DMS79 treated with DMSO at 0.1 percent for 48 hours (cell line): ENCODE data around the gene CHRM4.

Source experiments
- DNase-seq: peaks from one replicate; lab custom pipeline; 2025; lab: John Stamatoyannopoulos, UW

Gene CHRM4

DNA sequence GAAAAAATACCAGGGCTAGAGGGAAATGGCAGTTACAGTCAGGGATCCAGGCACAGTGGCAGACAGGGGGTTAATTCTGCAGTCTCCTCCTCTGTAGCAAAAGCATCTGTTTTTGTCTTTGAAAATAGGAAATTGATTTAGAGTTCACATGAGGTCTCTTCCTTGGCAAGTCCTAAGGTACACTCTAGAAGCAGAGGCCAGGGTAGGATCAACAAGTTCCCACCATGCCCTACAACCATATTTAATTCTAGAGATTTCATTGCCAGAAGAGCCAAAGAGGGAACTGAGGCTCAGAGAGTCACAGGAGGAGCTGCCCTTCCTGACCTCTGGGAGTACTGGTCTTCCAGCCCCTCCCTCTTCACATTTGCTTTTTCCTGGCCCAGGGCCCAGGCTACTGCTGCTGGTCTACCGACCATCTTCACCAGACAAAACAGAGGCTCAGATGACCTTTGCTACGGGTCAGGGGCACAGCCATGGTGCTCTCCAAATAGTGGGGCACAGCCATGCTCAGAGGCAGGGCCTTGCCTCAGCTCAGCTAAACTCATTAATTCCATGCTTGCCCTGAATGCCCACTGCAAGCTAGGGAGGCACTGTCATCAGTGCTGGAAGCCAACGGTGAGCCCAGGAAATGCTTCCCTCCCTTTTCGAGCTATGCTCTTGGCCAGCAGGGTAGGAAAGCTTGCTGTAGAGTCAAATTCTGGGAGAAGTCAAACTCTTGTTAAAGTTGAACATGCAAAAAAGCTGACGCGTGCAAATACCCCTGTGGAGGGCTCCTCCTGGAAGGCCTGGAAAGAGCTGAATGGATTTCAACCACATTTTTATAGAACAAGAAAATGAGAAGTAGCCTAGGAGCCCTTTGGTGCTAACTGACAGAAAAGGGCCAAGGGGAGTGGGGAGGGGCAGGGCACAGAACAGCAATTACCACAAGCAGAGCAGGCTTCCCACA lies 11.7 kb upstream of the CHRM4 start:
- no peak for DNase-seq

DNA sequence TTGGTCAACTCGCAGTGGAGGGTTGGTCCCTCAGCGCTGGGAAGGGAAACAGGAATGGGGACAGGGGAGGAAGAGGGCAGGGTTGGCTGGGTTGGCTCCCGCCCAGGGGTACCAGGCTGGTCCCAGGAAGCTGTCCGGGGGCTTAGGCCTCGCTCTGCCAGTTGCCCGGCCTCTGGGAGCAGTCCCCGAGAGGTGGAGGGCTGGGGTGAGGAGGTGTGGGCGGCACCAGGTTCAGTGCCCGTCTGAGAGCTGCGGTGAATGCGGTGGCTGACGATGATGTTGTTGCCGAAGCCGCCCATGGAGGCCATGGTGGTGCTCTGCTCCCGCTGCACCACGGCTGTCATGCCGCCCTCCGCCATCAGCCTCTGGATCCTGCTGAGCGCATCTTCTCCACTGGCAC lies 6.0 kb upstream of the CHRM4 start:
- DNase-seq, result no peak

DNA sequence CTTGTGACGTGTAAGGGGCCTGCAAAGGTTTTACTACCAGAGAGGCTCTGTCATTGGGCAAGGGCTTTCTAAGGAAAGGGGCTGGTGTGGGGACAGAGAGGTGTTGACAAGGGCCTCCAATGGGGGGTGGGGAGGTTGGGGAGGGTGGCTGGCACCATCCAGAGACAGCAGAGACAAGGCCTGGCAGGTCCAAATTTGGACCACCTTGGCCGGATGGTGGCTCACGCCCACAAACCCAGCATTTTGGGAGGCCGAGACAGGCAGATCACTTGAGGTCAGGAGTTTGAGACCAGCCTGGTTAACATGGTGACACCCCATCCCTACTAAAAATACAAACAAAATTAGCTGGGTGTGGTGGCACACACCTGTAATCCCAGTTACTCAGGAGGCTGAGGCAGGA lies 2.2 kb upstream of the CHRM4 start:
- no peak for DNase-seq

DNA sequence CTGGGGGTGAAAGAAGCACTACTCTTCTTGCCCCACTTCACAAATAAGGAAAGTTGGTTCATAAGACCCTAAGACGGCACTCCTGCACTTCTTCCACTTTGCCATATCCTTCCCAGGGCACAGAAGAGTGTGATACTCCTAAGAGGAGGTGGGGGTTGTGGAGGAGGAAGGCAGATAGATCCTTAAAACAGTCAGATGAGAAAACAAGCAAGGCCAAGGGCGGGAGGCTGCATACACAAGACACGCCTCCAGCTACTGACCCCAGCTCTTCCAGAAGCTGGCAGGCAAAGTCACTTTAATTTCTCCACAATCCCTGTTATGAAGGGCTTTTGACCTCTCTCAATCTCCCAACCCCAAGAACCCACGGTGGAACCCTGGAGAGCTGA lies 1.6 kb upstream of the CHRM4 start:
- DNase-seq, result no peak

DNA sequence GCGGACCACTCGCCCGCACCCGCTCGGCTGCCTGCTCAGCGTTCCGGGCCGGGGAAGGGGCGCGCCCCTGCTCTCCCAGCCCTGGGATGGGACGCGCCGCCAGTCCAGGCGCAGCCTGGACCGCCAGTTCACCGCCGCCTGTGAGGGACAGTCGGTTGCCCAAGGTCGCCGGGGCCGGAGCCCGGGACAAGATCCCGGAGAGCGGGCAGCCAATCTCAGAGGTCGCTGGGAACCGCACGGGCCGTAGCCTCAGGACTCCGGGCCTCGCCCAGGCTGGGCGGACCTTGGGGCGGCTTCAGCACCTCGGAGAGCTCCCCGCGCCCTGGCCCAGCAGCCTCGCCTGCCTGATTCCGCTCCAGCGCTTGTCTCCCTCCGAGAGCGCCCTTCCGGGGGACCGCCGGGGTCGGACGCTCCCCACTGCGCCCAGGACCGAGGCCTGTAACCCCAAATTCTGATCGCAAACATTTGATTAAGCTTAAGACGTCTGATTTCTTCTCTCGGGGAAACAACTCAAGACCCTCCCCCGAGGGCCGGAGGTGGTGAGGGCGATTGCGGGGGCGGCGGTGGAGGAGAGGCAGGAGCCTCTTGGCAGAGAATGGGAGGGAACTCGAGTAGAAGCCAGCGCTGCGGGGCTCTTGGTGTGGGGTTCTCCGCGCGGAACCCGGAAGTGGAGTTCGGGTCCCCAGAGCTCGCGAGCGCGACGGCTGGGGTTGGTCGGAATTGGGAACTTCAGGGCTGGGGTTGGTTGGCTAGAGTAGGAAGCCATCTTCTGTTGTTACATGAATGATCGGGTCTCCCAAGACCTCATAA lies 1.1 kb upstream of the CHRM4 start:
- peak; percentile 84 for DNase-seq

DNA sequence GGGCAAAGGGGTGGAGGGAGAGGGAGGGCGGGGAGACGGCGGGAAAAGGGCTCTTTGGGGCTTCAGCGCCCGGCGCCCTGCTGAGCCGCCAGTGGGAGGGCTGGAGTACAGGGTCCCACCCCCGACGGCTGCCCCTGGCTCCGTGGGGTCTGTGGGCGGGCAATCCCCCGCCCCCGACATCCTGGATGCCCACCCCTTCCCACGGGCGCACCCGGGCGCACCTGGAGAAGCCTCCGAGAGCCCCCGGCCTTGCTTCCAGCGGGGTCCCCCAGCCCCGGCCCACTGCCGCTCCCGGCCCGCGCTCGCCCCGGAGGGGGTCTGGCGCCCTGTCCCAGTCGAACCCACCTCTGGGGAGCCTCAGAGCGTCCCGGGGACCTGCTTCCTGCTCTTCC lies 394 bp downstream of the CHRM4 start:
- peak; percentile 33 for DNase-seq

DNA sequence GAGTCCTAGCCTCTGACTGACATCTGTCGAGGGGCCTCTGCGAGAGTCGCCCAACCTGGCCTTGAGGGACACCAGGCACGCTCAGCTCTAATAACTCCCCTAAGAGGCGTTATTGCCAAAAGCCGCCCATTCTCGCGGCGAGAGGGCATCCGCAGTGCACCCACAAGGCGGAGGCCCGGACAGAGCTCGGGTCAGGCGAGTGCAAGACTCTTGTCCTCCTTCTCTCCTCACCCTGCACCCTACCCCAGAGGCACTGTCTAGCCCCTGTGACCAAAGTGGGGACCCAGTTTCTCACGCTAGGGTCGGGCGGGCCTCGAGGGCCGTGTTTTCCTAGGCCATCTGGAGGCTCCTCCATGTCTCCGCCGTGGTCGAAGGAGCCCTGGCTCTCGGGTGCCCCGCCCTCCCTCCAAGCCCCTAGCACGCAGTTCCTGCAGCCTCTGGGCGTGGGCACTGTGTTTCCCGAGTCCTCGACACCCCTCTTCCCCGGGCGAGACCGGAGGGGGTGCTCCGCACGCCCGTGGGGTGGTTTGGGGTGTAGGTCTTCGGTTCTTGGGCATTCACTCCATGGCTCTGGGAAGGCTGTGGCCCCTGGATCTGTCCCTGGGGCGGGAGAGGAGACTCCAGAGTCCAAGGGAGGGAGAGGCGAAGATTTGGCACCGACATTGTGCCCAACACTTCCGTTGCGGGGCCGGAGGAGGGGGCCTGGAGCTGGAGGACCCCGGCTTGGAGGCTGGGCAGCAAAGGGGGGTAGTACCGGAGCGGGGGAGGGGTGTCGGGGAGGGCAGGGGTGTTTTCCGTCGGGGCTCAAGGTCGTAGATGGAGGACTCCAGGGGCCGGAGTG lies 1.0 kb downstream of the CHRM4 start:
- peak; percentile 33 for DNase-seq

DNA sequence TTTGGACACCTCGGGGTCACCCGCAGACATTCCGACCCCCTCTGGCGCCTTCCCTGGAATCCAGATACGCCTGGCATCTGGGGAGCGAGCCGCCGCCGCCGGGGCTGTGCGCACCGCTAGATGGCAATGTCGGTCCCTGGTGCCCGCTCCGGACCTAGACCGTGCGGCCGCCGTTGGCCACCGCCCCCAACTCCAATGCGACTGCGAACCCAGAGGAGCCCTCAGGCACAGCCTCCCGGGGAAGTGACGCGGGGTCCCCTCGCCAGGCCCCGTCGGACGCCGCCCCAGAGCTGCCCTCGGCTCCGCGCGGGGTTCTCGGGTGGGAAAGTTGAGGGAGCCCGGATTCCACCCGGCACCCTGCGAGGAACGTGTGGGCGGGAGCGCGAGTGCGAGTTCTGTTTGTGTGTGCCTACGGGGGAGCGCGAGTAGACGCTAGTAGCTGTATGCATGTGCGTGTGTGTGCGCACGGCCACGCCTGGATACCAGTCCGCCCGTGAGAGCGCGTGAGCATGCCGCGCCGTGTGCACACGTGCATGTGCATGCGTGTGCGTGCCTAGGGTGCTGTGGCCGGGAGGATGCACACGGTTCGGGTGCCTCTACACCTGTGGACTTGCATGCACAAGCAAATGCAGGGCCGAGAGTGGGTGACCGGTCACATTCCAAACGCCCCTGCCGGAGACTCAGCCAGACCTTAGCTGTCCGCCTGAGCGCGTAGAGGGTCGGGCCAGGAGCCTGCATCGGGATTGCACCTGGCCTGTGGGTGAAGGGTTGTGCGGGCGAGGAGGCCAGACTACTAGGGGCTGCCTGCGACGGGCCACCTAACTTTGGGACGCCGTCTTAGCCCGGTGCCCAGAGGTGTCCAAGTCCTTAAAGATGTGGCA lies 1.9 kb downstream of the CHRM4 start:
- DNase-seq, result peak; percentile 78

DNA sequence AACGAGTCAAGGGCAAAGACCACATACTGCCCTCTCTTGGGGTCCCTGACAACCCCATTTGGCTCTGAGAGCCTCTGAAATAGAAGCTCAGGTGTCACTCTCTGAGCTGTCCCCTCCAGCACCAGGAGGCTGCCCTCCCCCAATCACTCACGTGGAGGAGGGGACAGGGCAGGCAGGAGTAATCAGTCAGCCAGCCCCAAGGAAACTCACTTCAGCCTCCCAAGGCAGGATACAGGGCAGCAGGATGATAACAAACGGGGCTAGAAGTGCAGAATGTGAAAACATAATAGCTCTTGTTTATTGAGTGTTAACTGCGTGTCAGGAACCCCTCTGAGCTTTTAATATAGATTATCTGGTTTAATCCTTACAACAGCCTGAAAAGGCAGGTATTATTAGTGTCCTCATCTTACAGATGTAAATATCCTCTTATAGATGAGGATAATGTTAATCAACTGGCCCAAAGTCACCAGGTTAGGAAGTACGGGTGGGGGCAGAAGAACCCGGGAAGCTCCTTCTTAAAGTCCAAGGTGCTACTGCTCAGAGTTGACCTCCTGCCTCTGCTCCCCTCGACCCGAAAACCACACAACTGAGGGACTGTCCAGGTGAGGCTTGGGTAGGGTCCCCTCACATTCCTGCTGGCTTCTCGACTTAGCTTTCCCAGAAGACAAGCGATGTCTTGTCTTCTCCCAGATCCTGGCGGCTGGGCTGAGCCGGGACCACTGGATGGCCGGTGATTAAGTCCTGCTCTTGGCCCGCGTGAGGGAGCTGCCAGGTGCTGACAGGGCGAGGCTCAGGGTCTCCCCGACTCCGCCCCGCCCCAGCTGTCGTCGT lies 2.7 kb downstream of the CHRM4 start:
- DNase-seq, result no peak

DNA sequence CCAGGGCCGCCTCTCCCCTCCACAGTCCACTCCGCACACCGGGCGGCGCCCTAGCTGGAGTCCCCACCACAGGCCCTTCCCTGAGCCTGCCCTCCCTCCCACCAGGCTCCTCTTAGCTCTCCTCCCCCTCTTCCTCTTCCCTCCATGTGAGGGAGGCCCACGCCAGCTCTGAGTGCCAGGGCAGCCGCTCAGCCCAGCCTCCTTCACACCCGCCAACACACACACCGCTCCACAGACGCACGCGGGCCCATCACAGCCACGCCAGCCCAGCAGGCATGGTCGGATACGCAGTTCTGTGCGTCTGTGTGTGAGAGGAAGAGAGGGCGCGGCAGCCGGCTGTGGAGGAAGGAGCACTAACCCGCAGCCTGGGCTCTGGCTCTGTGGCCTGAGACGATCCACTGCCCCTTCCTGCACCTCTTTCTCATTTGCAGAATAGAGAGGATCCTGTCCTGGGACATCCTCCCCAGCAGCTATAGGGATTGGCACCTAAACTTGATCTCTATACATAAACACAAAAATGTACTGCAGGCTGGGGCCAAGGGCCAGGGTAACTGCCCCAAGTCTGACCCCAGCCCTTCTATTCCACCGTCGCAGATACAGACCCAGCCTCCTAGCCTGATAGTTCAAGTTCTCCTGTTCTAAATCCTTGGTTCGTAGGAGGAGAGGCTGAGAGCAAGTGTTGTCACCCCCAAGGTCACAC lies 3.5 kb downstream of the CHRM4 start:
- DNase-seq, result no peak

DNA sequence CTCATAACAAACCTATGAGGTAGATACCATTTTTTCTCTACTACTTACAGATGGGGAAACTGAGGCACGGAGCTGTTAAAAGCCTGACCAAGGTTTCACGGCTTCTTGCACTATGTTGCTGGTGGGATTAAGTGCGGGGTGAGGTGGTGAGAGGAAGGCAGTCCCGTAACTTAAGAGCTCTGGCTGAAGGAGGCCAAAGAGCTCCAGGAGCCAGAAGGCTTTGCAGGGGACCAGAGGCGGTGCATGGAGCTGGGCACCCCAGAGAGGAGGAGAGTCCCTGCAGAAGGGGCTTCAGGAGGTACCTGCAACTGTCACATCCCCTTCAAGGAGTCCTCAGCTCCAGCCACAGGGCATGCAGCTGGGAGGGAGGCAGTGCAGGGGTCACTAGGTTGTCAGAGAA lies 4.1 kb downstream of the CHRM4 start:
- DNase-seq, result no peak

DNA sequence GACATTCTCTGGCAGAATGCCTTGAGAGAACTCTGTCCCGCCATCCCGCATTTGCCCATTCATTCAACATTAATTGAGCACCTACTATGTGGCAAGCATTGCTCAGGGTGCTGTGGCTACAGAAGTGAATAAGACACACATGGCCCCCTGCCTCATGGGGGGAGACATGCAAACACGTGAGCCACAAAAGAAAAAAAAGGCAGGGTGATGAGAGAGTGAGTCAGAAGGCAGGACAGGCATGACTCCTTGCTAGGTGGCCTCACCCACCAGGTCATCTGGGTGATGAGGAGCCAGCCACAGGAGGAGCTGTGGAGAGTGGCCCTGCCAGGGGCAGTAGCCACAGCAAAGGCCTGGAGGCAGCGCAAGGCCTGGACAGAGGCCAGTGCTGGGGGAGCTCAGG lies 4.9 kb downstream of the CHRM4 start:
- DNase-seq, result no peak

DNA sequence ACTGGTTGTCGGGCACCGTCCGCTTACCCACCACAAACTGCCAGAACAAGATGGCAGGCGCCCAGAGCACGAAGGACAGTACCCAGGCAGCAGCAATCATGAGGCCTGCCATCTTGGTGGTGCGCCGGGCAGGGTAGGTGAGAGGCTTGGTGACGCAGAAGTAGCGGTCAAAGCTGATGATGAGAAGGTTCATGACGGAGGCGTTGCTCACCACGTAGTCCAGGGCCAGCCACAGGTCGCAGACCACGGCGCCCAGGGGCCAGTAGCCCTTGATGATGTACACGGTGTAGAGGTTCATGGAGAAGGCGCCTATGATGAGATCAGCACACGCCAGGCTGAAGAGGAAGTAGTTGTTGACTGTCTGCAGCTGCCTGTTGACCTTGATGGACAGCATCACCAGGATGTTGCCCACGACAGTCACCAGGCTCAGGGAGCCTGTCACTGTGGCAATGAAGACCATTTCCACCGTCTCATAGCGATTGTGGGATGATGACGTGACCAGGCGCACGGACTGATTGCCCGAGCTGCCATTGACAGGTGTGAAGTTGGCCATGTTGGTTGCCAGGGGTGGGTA lies 5.5 kb downstream of the CHRM4 start:
- no peak for DNase-seq

DNA sequence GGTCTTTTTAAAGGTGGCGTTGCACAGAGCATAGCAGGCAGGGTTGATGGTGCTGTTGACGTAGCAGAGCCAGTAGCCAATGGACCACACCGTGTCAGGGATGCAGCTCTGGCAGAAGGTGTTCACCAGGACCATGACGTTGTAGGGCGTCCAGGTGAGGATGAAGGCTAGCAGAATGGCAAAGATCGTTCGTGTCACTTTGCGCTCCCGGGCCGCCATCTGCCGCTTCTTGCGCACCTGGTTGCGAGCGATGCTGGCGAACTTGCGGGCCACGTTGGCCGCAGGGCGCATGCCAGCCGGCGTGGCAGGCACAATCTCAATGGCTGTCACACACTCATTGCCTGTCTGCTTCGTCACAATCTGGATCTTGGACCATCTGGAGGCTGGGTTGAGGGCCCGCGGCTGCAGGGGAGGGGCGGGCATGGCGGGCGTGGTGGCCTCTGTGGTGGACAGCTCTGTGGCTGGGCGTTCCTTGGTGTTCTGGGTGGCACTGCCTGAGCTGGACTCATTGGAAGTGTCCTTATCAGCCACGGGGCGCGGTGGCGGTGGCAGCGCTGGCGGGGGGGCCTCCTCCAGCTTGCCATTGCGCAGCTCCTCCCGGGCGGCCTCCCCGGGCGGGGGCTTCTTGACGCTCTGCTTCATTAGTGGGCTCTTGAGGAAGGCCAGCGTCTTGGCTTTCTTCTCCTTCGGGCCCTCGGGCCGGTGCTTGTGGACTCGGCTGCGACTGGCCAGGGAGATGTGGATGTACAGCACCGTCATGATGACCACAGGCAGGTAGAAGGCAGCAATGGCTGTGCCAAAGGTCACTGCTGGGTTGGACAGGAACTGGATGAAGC lies 6.2 kb downstream of the CHRM4 start:
- DNase-seq, result no peak

DNA sequence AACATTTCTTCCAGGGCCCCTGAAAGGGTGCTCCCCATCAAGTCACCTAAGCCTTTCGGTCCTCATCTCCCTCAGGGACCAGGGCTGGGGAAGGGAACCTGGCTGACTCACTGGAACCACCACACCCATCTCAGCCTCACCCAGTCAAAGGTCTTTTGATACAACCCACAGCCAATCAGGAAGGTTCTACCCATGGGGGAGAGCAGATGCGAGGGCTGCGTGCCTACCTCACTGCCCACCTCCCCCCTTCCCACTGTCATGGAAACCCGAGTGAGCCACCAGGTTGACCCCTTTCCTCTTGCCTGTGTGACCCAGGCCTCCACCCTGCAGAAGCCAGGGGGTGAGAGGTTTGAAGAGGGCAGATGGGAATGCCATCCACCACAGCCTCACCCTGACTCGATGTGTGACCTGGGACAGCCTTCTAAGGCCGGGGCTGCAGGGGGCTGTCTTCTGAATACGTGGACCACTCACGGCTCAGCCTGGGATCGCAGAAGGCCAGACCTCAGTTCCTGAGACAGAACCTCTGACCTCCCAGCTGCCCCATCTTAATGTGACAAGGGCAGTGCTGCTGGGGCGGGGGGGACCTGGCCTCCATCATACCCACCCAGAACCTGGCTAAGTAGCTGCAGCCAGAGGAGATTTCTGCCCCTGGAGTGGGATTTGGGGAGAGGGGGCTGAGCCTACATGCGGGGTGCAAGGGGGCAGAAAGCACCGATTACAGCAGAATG lies 7.4 kb downstream of the CHRM4 start:
- no peak for DNase-seq

DNA sequence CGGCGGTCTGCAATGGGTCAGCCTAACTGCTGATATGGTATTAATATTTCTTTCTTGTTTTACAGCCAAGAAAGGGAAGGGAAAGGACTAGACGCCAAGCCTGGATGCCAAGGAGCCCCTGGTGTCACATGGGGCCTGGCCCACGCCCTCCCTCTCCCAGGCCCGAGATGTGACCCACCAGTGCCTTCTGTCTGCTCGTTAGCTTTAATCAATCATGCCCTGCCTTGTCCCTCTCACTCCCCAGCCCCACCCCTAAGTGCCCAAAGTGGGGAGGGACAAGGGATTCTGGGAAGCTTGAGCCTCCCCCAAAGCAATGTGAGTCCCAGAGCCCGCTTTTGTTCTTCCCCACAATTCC lies 8.2 kb downstream of the CHRM4 start:
- no peak for DNase-seq

DNA sequence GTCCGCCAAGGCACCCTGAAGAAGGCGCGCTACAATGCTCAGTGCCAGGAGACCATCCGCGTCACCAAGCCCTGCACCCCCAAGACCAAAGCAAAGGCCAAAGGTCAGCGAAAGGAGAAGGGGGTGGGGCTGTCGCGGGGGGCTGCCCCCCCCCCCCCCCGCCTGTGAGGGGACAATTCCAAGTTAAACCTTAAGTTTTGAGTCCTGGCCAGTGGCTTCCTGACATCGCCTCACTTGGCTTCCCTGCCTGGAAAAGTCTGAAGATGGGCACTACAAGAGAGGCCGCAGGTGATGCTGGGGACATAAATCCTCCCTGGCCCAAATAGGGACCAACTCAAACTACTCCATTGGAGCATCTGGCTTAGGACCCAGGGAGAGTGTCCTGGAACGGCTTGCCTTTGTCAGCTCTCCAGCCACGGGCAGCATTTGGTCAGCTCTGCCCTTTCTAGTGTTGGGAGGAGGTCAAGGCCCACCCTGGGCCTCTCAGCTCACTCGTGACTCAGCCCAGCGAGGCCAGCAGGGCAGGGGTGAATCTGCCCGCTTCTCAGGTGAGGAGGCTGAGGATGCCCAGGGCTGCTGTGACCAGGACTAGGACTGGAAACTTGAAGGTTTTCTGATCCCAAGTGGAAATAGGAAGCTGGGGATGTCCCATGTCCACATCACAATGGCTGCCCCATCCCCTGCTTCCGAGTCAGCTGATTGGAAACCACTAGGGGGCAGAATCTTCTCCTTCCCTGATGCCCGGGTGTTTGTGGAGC lies 8.8 kb downstream of the CHRM4 start:
- peak; percentile 9 for DNase-seq
